Neural crest cell (in vitro differentiated cells): ENCODE data around the gene CACYBP. TPM values are rescaled to one million over a fixed set of nuclear protein-coding genes. Genes with fewer than 3 reads are reported as not detected.

Experiments
- DNase-seq: peaks from one replicate; pipeline ENCODE4 v3.0.0; 2021; ENCODE audit warnings: low read depth, mixed read lengths, low spot score
- H3K27ac Mint-ChIP-seq: one replicate; pipeline ENCODE4 v1.8.0; 2021; ENCODE audit warnings: mild to moderate bottlenecking, mixed read lengths; ENCODE audit not compliant: unreplicated experiment
- H3K27me3 Mint-ChIP-seq: 2 replicates; pipeline ENCODE4 v1.8.0; 2021; ENCODE audit warnings: low read depth, mild to moderate bottlenecking, mixed read lengths
- H3K36me3 Mint-ChIP-seq: 2 replicates; pipeline ENCODE4 v1.8.0; 2021; ENCODE audit warnings: low read depth, mild to moderate bottlenecking, mixed read lengths
- H3K4me1 Mint-ChIP-seq: 2 replicates; pipeline ENCODE4 v1.8.0; 2021; ENCODE audit warnings: mixed read lengths
- H3K4me3 Mint-ChIP-seq: one replicate; pipeline ENCODE4 v1.8.0; 2021; ENCODE audit warnings: mild to moderate bottlenecking, mixed read lengths
- H3K9me3 Mint-ChIP-seq: 2 replicates; pipeline ENCODE4 v1.8.0; 2021; ENCODE audit warnings: mixed read lengths
- CTCF ChIP-seq: fragments of 200-600 bp; sonication (generic); conservative IDR thresholded peaks from 2 replicates; pipeline ENCODE4 v1.5.0; 2021; ENCODE audit warnings: antibody characterized with exemption, mild to moderate bottlenecking
- total RNA-seq: library from RNA; stranded (reverse); gene quantifications from 2 replicates; pipeline ENCODE4 v1.2.1, GENCODE V29; 2021

Gene CACYBP
- total RNA-seq, 1 donor from 2014 or later = 173 TPM

GRCh38 chr1:174967845-174968705 lies 31.7 kb upstream of the CACYBP start:
- Mint-ChIP-seq H3K9me3 (no peaks in the 10 kb centered on the region), H3K27ac (no peak overlapping the region), H3K4me3 (no peak overlapping the region), H3K27me3 (no peaks in the 10 kb centered on the region), H3K36me3 (no peaks in the 10 kb centered on the region), H3K4me1 (peaks cover 8% of the 10 kb centered on the region)
- TF ChIP-seq CTCF = no peak
- DNase-seq = no peak

- Mint-ChIP-seq H3K36me3 (no peaks in the 10 kb centered on the region), H3K4me1 (peaks cover 8% of the 10 kb centered on the region), H3K27me3 (no peaks in the 10 kb centered on the region), H3K27ac (no peak overlapping the region), H3K4me3 (no peak overlapping the region), H3K9me3 (no peaks in the 10 kb centered on the region)
- DNase-seq = no peak
- TF ChIP-seq CTCF = no peak
Observed at GRCh38 chr1:174968750-174969244, 30.9 kb upstream of the CACYBP start.

GRCh38 chr1:174969977-174970376 lies 29.8 kb upstream of the CACYBP start:
- no peak for DNase-seq
- TF ChIP-seq CTCF = no peak
- Mint-ChIP-seq H3K27ac (no peak overlapping the region), H3K9me3 (no peaks in the 10 kb centered on the region), H3K27me3 (no peaks in the 10 kb centered on the region), H3K4me3 (no peak overlapping the region), H3K4me1 (peaks cover 8% of the 10 kb centered on the region), H3K36me3 (no peaks in the 10 kb centered on the region)

- no peak for DNase-seq
- no peaks in the 10 kb centered on the region for H3K36me3 Mint-ChIP-seq
- no peaks in the 10 kb centered on the region for H3K9me3 Mint-ChIP-seq
- no peaks in the 10 kb centered on the region for H3K27me3 Mint-ChIP-seq
- TF ChIP-seq CTCF = no peak
- H3K27ac Mint-ChIP-seq = peak overlapping the region; percentile 43
- H3K4me1 Mint-ChIP-seq = peaks cover 8% of the 10 kb centered on the region
- H3K4me3 Mint-ChIP-seq = no peak overlapping the region
Observed at GRCh38 chr1:174971466-174971865, 28.3 kb upstream of the CACYBP start.

- Mint-ChIP-seq H3K4me3 (no peak overlapping the region), H3K27ac (no peak overlapping the region), H3K36me3 (no peaks in the 10 kb centered on the region), H3K27me3 (no peaks in the 10 kb centered on the region), H3K4me1 (peaks cover 8% of the 10 kb centered on the region), H3K9me3 (no peaks in the 10 kb centered on the region)
- no peak for DNase-seq
- no peak for TF ChIP-seq CTCF
Observed at GRCh38 chr1:174971902-174972301, 27.8 kb upstream of the CACYBP start.
